HG02870 (cell line): ENCODE measurements around the gene COL27A1.

Experiments
- ATAC-seq: cut with Tn5 transposase; IDR thresholded peaks from one replicate; pipeline ENCODE4 v1.9.1; 2021; ENCODE audit warnings: mild to moderate bottlenecking, moderate library complexity; ENCODE audit not compliant: unreplicated experiment

The COL27A1 gene

GRCh38 chr9:114155263-114155994, at the start of gene COL27A1:
COL27A1 (plus strand) TSS chr9:114155537; CDS start chr9:114155951, 414 bp downstream.
- ATAC-seq = peak; percentile 84

GRCh38 chr9:114107286-114108001, 47.9 kb upstream of the COL27A1 start:
- ATAC-seq = no peak

DNA sequence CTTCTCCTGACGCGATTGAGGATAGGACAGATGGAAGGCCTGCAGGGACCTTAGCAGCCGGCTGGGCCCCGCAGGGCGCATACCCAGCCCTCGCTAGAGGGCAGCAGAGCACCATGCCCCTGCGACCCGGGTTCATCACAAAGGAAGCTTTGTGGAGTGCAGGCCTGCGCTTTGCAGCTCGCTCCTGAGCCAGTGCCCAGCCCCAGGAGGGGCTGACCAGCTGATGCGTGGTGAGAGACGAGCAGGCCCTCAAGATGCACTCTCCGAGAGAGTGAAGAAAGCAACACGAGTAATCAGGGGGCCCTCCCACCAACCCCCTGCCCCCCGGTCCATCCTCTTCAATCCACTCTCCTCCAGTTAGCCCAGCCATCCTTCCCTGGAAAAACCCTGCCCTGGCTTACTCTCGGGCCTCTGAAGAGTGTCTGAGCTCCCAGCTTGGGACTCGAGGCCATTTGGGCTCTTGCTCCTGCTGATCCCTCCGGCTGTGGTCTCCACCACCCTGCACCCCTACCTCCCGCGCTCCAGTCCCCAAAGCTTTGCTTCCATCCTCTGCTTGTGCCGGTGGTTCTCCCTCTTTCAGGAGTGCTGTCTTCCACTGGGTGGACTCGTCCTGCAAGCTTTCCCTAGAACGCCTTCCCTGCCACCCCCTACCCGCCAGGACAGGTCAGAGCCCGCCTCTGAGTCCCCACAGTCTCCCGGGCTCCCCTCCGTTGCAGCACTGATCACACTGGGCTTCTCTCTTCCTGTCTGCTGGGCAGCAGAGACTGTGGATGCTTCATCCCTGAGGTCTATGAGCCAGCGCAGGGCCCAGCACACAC, 47.1 kb upstream of the COL27A1 start:
- no peak for ATAC-seq

DNA sequence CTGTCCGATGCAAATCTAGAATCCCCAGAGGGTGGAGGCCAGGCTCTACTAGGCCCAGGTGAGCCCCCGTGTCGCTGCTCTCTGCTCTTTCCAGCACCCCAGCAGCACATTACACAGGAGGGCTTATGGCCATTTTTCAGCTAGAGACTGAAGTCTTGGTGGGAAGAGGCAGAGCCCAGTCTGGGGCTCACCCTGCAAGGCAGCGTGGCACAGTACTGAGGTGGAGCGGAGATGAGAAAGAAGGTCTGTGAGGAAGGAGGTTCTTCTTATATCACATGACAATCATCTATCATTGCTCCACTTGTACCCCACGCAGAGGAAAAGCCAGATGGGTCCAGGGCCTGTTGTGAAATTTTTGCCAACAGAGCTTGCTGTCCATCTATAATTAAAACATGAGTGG, 46.2 kb upstream of the COL27A1 start:
- ATAC-seq = no peak

DNA sequence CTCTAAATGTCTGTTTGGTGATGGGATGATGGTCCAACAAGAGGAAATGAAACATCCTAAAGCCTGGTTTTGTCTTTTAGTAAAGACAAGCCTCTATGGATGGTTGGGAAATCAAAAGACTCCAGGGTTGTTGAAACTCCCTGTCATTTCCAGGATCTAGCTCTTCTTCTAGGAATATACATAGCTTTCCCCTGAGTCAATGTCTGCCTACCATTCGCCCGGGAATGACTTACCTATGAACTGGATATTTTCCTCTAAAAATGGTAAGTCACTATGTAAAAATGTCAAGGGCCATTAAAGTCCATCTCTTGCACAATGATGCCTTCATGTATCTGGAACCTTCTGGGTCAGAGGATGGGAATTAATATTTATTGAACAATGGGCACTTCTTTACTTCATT, 45.2 kb upstream of the COL27A1 start:
- no peak for ATAC-seq

- no peak for ATAC-seq
Observed at GRCh38 chr9:114112325-114112724, 43.0 kb upstream of the COL27A1 start.

- no peak for ATAC-seq
Observed at GRCh38 chr9:114112778-114113584, 42.4 kb upstream of the COL27A1 start.

- no peak for ATAC-seq
Observed at GRCh38 chr9:114114364-114114763, 41.0 kb upstream of the COL27A1 start.

DNA sequence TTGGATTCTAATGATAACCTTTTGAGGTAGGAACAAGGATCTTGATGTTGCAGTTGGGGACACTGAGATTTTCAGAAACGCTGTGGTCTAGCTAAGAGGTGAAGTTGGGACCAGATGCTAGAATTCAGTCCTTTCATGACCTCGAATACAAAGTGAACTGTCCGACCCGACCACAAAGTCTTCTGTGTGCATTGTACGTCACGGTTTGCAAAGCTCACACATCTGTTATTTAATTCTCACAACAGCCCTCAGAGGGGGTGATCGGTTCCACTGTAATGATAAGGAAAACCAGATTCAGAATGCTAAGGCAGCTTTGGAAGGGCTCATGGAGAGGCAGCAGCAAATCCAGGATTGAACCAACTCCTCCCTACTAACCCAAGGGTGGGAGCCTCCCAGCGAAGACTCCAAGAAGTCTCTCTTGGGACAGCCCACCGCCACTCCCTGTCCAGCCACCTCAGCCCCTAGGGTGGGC, 39.6 kb upstream of the COL27A1 start:
- no peak for ATAC-seq

DNA sequence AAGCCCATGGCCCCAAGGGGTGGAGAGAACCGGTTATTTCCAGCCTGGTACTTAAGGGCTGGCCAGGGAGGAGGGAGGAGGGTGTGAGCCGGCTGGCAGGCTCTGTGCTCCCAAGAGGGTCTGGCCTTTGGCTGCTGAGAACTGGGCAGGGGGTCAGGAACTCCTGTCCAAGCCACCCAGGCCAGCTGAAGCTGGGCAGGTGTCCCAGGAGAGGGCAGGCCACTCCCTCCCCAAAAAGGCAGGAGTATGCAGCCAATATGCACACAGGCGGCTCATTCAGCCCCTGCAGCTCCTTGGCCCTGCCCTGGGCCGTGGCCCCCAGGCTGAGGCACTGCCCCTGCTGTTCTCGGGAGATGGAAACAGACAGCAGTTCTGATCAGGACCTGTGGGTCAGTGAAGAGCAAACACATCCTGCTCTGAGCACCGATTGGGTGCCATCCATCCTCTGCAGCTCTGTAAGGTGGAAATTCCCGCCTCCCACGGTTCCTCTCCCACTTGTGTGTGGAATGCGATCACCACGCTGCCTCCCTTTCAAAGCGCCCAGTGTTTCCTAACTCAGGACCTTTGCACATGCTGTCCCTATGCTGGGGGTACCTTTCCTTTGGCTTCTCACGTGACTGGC, 39.1 kb upstream of the COL27A1 start:
- no peak for ATAC-seq

DNA sequence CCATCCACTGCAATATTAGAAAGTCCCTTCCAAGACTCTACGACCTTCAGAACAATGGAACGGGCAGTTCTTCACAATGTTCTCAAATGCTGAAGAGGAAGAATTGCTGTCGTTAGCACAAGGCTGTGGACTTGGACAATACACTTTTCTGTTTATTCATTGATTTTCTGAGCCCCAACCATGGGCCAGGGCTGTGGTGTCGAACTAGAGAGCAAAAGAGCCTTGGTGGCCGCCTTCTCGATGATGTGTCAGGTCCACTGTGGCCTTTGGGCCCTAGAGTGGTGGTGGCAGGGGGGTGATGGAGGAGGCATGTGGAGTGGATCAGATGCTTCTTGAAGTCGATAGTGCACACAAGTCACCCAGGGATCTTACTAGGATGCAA, 37.7 kb upstream of the COL27A1 start:
- ATAC-seq = no peak

- no peak for ATAC-seq
Observed at GRCh38 chr9:114117996-114118830, 37.1 kb upstream of the COL27A1 start.

- ATAC-seq = no peak
Observed at GRCh38 chr9:114119242-114120191, 35.8 kb upstream of the COL27A1 start.

DNA sequence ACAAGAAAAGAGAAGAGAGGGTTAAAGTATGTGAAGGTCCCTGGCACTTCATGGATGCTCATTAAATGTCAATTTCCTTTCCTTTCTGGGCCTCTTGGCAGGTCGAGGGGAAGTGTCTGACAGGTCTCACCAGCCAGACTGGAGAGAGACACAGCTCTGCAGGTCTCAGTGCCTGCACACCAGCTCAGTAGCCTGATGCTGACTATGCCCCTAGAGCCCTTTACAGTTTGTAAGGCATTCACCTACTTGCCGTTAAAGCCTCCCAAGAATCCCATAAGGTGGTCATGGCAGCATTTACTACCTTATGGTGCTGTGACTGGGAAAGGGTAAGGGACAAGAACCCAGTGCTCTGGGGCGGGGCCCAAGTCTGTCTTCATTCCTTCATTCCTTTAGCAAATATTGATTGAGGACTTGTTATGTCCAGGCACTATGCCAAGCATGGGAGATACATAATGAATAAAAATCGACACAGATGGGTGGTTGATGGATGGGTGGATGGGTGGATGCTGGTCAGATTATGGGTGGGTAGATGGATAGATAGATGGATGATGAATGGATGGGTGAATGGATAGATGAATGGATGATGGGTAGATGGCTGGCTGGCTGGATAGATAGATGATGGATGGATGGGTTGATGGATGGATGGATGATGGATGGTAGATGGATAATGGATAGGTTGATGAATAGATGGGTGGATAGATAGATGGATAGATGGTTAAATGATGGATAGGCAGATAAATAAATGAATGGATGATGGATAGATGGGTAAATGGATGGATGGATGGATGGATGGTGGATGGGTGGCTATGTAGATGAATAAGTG, 34.9 kb upstream of the COL27A1 start:
- no peak for ATAC-seq

GRCh38 chr9:114121227-114122135, 33.9 kb upstream of the COL27A1 start:
- no peak for ATAC-seq
